ENCODE measurements around the gene PSME2. TPM values are rescaled to one million over a fixed set of nuclear protein-coding genes. Genes with fewer than 3 reads are reported as not detected.

PSME2 gene
- total RNA-seq, 1 experiment from 2014 or later = 134 TPM

DNA sequence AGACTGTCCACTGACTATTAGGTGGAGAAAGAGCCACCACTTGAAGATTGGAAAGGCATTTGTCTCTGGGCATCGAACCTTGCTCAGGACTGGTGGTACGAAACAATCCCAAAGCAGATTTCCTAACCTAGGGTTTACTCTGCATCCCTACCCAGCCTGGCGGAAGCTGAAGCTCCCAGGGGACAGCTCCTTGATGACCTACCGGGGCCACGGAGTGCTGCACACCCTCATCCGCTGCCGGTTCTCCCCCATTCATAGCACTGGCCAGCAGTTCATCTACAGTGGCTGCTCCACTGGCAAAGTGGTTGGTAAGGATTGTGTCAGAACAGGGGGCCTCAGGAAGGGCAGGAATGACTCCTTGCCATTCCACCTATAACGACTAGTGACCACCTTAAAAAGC, 25.2 kb downstream of the PSME2 start:
- CTCF ChIA-PET = no interaction called here
- intact Hi-C loops (cut with micrococcal nuclease) = no loop called here
- Mint-ChIP-seq H3K36me3 (ENCODE audit: insufficient read depth, unreplicated experiment) (peaks cover 57% of the 10 kb centered on the region), H3K4me3 (ENCODE audit: unreplicated experiment) (no peak overlapping the region), H3K4me1 (ENCODE audit: insufficient read depth, unreplicated experiment) (no peaks in the 10 kb centered on the region), H3K9me3 (ENCODE audit: unreplicated experiment) (no peaks in the 10 kb centered on the region), H3K27ac (ENCODE audit: low read depth, unreplicated experiment) (no peak overlapping the region), H3K27me3 (ENCODE audit: insufficient read depth, unreplicated experiment) (no peaks in the 10 kb centered on the region)
- no TSS peak for BruUV-seq (replicated peaks)
- TF ChIP-seq, protein P1, sequence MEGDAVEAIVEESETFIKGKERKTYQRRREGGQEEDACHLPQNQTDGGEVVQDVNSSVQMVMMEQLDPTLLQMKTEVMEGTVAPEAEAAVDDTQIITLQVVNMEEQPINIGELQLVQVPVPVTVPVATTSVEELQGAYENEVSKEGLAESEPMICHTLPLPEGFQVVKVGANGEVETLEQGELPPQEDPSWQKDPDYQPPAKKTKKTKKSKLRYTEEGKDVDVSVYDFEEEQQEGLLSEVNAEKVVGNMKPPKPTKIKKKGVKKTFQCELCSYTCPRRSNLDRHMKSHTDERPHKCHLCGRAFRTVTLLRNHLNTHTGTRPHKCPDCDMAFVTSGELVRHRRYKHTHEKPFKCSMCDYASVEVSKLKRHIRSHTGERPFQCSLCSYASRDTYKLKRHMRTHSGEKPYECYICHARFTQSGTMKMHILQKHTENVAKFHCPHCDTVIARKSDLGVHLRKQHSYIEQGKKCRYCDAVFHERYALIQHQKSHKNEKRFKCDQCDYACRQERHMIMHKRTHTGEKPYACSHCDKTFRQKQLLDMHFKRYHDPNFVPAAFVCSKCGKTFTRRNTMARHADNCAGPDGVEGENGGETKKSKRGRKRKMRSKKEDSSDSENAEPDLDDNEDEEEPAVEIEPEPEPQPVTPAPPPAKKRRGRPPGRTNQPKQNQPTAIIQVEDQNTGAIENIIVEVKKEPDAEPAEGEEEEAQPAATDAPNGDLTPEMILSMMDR (IDR thresholded peaks at IDR 0.05; ENCODE audit: unreplicated experiment) = no peak
- DNase-seq (ENCODE audit: unreplicated experiment) = no peak
- POLR2A ChIA-PET = interaction anchor here (0.5 to 1.2 kb wide), 2 partner anchors 40 to 74 kb away, joined by 3 to 5 read pairs; partner anchors contain the start of genes IRF9 and TM9SF1

DNA sequence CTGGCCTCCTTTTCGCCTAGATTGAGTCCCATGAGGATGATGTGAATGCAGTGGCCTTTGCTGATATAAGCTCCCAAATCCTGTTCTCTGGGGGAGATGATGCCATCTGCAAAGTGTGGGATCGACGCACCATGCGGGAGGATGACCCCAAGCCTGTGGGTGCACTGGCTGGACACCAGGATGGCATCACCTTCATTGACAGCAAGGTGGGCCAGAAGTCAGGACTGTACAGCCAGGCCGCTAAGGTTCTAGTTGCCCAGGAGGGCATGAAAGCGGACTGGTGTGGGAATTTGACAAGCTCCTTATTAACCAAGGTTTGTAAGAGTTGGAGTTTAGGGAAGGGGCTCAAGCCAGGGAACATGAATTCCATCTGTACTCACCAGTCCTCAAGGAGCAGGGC, 26.7 kb downstream of the PSME2 start:
- no peak overlapping the region for H3K27ac Mint-ChIP-seq (ENCODE audit: low read depth, unreplicated experiment)
- H3K36me3 Mint-ChIP-seq (ENCODE audit: insufficient read depth, unreplicated experiment) = peaks cover 61% of the 10 kb centered on the region
- no peaks in the 10 kb centered on the region for H3K9me3 Mint-ChIP-seq (ENCODE audit: unreplicated experiment)
- no peaks in the 10 kb centered on the region for H3K27me3 Mint-ChIP-seq (ENCODE audit: insufficient read depth, unreplicated experiment)
- POLR2A ChIA-PET = interaction anchor here (6.6 kb wide), 1 partner anchor 17 kb away, joined by 252 read pairs; the partner anchor contains the start of genes EMC9, FITM1 and PSME1
- H3K4me1 Mint-ChIP-seq (ENCODE audit: insufficient read depth, unreplicated experiment) = peaks cover 9% of the 10 kb centered on the region
- TF ChIP-seq, protein P1 (IDR thresholded peaks at IDR 0.05; ENCODE audit: unreplicated experiment) = no peak
- no TSS peak for BruUV-seq (replicated peaks)
- H3K4me3 Mint-ChIP-seq (ENCODE audit: unreplicated experiment) = no peak overlapping the region
- no peak for DNase-seq (ENCODE audit: unreplicated experiment)
- intact Hi-C loops (cut with micrococcal nuclease) = no loop called here
- CTCF ChIA-PET = interaction anchor here (0.5 to 1.7 kb wide), 4 partner anchors 12 to 177 kb away, joined by 3 to 4 read pairs (median 4); no protein-coding TSS in a partner anchor

DNA sequence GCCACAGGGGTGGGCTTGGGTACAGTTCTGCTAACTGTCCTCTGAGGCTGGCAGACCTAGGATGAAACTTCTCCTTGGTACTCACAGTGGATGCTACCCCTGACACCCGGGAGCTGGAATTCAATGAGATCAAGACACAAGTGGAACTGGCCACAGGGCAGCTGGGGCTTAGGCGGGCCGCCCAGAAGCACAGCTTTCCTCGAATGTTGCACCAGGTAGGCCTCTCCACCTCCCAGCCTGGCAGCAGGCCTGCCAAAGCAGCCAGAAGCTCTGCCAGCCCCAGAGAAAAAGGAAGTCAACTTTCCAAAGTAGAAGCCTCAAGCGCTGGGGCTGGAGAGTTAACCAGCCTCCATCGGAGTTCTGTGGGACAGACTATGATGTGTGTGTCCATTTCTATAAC, 29.2 kb downstream of the PSME2 start:
- CTCF ChIA-PET = interaction anchor here (0.6 to 1.8 kb wide), 7 partner anchors 8 to 84 kb away, joined by 3 to 5 read pairs (median 3); partner anchors contain the start of gene IRF9

DNA sequence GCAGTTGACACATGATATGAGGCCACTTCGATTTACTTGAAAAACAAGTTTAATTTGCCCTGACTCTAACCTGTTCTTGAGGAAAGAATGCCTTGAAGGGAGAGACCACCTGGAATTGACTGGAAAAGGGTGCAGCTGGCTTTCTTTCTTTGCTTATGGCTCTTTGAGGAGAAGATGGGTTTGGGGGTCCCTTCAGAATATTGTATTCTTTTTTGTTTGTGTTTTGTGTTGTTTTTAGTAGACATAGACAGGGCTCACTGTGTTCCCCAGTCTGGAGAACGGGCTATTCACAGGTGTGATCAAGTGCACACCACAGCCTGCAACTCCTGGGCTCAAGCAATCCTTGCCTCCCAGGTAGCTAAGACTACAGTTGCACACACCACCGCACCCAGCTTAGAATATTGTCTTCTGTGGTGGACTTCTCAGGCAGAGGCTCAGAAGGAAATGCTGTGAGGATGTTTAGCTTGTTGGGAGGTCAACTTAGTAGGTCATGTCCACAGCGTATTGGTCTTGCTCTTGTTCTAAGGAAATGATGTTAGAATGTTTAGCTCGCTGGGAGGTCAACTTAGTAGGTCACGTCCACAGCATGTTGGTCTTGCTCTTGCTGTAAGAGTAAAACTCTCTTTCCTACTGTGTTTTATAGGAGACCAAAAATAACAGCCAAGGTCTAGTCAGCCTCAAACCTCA, 30.1 kb downstream of the PSME2 start:
- TF ChIP-seq, protein P1 (IDR thresholded peaks at IDR 0.05; ENCODE audit: unreplicated experiment) = no peak
- H3K4me1 Mint-ChIP-seq (ENCODE audit: insufficient read depth, unreplicated experiment) = peaks cover 9% of the 10 kb centered on the region
- peak overlapping the region; percentile 97 for H3K4me3 Mint-ChIP-seq (ENCODE audit: unreplicated experiment)
- H3K9me3 Mint-ChIP-seq (ENCODE audit: unreplicated experiment) = no peaks in the 10 kb centered on the region
- BruUV-seq (replicated peaks) = no TSS peak
- intact Hi-C loops (cut with micrococcal nuclease) = no loop called here
- H3K36me3 Mint-ChIP-seq (ENCODE audit: insufficient read depth, unreplicated experiment) = peaks cover 50% of the 10 kb centered on the region
- POLR2A ChIA-PET = interaction anchor here (0.7 to 6.6 kb wide), 8 partner anchors 8 to 1021 kb away, joined by 3 to 252 read pairs (median 32); partner anchors contain the start of genes ACIN1, C14orf119, CHMP4A and EMC9
- no peaks in the 10 kb centered on the region for H3K27me3 Mint-ChIP-seq (ENCODE audit: insufficient read depth, unreplicated experiment)
- no peak for DNase-seq (ENCODE audit: unreplicated experiment)
- peak overlapping the region; percentile 99 for H3K27ac Mint-ChIP-seq (ENCODE audit: low read depth, unreplicated experiment)
- CTCF ChIA-PET = interaction anchor here (0.5 to 2.0 kb wide), 13 partner anchors 7 to 589 kb away, joined by 3 to 5 read pairs (median 3); partner anchors contain the start of gene IRF9

More for the DNA sequence above, 29.2 kb downstream of the PSME2 start:
- no peak for DNase-seq (ENCODE audit: unreplicated experiment)
- no peaks in the 10 kb centered on the region for H3K27me3 Mint-ChIP-seq (ENCODE audit: insufficient read depth, unreplicated experiment)
- H3K9me3 Mint-ChIP-seq (ENCODE audit: unreplicated experiment) = no peaks in the 10 kb centered on the region
- POLR2A ChIA-PET = interaction anchor here (3.6 to 6.6 kb wide), 3 partner anchors 9 to 31 kb away, joined by 40 to 252 read pairs (median 114); partner anchors contain the start of genes EMC9, FITM1, PSME1 and PSME2
- peaks cover 9% of the 10 kb centered on the region for H3K4me1 Mint-ChIP-seq (ENCODE audit: insufficient read depth, unreplicated experiment)
- no peak overlapping the region for H3K4me3 Mint-ChIP-seq (ENCODE audit: unreplicated experiment)
- peaks cover 59% of the 10 kb centered on the region for H3K36me3 Mint-ChIP-seq (ENCODE audit: insufficient read depth, unreplicated experiment)
- intact Hi-C loops (cut with micrococcal nuclease) = no loop called here
- TF ChIP-seq, protein P1 (IDR thresholded peaks at IDR 0.05; ENCODE audit: unreplicated experiment) = no peak
- H3K27ac Mint-ChIP-seq (ENCODE audit: low read depth, unreplicated experiment) = no peak overlapping the region
- no TSS peak for BruUV-seq (replicated peaks)

All from MCF 10A (cell line).